ENCODE data around the gene CBLC.
"Not testable (repeated sequence)": the region's sequence is repeated elsewhere in the genome, so short reads cannot be mapped to it uniquely, and the experiment has no call there.

The CBLC gene

GRCh38 chr19:44765949-44766335 is 11.7 kb upstream of the CBLC start:
- DNase-seq, result no peak

- no peak for DNase-seq
These were observed 10.2 kb upstream of the CBLC start for GRCh38 chr19:44767295-44768180.

GRCh38 chr19:44770550-44771257 is 7.0 kb upstream of the CBLC start:
- DNase-seq, result peak; percentile 97

GRCh38 chr19:44772144-44772543 is 5.5 kb upstream of the CBLC start:
- DNase-seq, result not testable (repeated sequence)

GRCh38 chr19:44772959-44773358 is 4.7 kb upstream of the CBLC start:
- no peak for DNase-seq

GRCh38 chr19:44775676-44776240 is 1.9 kb upstream of the CBLC start:
- no peak for DNase-seq

- no peak for DNase-seq
These were observed 1.1 kb upstream of the CBLC start for GRCh38 chr19:44776402-44777096.

GRCh38 chr19:44779150-44779549 is 1.5 kb downstream of the CBLC start:
- DNase-seq, result no peak

- not testable (repeated sequence) for DNase-seq
These were observed 4.0 kb downstream of the CBLC start for GRCh38 chr19:44781694-44782093.

GRCh38 chr19:44782729-44783128 is 5.0 kb downstream of the CBLC start:
- no peak for DNase-seq

- DNase-seq, result no peak
These were observed 5.9 kb downstream of the CBLC start for GRCh38 chr19:44783545-44783944.

GRCh38 chr19:44785271-44785670 is 7.6 kb downstream of the CBLC start:
- no peak for DNase-seq

GRCh38 chr19:44785993-44786392 is 8.3 kb downstream of the CBLC start:
- DNase-seq, result no peak

GRCh38 chr19:44788971-44789370 is 11.3 kb downstream of the CBLC start:
- no peak for DNase-seq

GRCh38 chr19:44789943-44790483 is 12.3 kb downstream of the CBLC start:
- DNase-seq, result no peak

GRCh38 chr19:44792281-44792680 is 14.6 kb downstream of the CBLC start:
- DNase-seq, result no peak

GRCh38 chr19:44794610-44795009 is 16.9 kb downstream of the CBLC start:
- DNase-seq, result no peak

- no peak for DNase-seq
These were observed 17.8 kb downstream of the CBLC start for GRCh38 chr19:44795398-44795987.

- DNase-seq, result no peak
These were observed 19.0 kb downstream of the CBLC start for GRCh38 chr19:44796701-44797115.

GRCh38 chr19:44799627-44800346 is 22.1 kb downstream of the CBLC start:
- DNase-seq, result no peak

GRCh38 chr19:44800461-44800860 is 22.8 kb downstream of the CBLC start:
- peak; percentile 82 for DNase-seq

All from activated CD8-positive, alpha-beta memory T cell treated with anti-CD3 and anti-CD28 coated beads, Interleukin-2, amount 50 U/mL, for 4 hours (primary cell).